Measurements from ENCODE around the gene ESYT3.

The ESYT3 gene, protein sequence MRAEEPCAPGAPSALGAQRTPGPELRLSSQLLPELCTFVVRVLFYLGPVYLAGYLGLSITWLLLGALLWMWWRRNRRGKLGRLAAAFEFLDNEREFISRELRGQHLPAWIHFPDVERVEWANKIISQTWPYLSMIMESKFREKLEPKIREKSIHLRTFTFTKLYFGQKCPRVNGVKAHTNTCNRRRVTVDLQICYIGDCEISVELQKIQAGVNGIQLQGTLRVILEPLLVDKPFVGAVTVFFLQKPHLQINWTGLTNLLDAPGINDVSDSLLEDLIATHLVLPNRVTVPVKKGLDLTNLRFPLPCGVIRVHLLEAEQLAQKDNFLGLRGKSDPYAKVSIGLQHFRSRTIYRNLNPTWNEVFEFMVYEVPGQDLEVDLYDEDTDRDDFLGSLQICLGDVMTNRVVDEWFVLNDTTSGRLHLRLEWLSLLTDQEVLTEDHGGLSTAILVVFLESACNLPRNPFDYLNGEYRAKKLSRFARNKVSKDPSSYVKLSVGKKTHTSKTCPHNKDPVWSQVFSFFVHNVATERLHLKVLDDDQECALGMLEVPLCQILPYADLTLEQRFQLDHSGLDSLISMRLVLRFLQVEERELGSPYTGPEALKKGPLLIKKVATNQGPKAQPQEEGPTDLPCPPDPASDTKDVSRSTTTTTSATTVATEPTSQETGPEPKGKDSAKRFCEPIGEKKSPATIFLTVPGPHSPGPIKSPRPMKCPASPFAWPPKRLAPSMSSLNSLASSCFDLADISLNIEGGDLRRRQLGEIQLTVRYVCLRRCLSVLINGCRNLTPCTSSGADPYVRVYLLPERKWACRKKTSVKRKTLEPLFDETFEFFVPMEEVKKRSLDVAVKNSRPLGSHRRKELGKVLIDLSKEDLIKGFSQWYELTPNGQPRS

DNA sequence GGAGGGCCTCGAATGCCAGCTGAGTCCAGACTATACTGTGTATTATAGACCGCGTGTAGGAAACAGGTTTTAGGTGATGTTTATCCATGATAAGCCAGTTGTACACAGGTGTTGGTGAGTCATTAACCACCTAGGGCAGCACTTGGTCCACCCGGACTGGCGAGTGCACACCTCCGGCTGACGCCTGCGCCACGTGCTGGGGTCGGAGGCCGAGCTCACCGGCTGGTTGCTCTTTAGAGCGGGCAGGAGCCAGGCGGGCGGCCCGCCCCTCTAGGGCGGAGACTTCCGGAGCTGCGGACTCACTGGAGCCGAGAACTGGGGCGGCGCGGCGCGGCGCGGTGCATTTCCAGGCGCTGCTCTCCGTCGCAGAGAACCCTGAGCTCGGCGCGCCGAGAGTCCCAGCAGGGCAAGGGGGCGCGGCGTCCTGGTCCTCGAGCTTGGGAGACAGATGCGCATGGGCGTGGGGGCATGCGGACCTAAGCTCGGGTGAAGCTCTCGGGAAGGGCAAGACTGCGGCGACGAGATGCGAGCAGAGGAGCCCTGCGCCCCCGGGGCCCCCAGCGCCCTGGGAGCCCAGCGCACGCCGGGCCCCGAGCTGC, at the start of gene ESYT3:
Gene ESYT3 (plus strand): TSS at position 341 of the 599 bp plus-strand sequence. CDS start 183 bp downstream, at position 524.
- peak in 2 of 3 experiments; percentile 29 to 70 for DNase-seq (ENCODE audit: low read depth in 3 of 3)

DNA sequence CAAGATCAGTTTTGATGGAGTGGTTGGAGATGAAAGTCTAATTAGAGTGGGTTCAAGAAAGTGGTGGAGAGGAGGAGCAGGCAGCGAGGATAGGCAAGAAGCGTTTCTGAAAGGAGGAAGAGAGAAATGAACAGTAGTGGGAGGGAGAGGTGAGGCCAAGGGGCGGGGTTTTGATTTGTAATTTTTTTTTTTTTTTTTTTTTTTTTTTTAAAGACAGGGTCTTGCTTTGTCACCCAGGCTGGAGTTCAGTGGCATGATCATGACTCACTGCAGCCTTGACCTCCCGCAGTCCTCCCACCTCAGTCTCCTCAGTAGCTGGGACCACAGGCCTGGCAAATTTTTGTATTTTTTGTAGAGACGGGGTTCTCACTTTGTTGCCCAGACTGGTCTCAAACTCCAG, 49.4 kb upstream of the ESYT3 start:
- DNase-seq (ENCODE audit: low read depth in 3 of 3), result no peak

DNA sequence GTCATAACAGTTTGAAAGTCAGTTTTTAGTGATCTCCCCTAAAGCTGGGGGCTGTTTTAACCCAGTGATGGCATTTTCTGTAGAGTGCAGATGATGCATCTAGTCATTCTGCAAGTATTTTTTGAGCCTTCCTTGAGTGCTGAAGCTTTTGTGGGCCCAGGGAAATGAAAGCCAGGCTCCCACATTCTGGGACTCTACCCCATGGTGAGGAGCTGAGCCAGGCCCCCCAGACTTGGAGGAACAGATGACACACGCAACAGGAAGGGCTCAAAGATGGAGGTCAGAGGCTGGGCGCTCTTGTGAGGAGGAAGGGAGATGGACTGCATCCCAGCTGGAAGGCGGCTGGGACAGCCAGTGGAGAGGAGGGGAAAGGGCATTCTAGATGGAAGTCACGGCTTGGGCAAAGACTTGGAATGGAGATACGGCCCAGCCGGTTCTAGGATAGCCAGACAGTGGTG, 45.2 kb upstream of the ESYT3 start:
- no peak for DNase-seq (ENCODE audit: low read depth in 3 of 3)

DNA sequence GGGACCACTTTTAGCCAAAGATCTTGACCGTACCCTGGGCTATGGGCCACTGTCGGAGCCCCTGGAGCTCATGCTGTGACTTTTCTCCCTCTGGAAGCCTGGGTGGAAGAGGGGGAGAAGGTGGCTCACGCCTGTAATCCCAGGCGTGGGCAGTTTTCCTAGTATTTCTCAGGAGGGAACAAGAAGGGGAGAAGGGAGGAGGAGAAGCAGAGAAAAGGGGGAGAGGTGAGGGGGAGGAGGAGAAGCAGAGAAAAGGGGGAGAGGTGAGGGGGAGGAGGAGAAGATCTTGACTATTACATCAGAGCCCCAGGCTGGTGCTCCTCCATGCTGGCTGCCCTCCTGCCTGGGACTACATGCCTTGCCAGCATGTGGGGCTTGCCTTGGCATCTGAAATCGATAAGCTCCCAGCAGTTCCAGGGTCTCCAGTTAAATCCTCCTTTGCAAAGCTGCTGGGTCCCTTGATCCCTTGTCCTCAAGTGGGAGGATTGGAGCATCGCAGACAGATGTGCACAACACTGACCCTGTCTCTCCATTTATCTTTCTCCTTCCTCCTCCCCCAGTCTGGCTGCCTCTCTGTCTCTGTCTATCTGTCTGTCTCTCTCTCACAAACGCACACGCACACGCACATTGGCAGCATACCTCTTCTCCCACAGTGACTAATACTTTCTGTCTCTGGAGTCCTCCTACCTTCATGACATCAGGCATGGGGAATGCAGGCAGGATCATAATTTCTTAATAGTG, 44.4 kb upstream of the ESYT3 start:
- no peak for DNase-seq (ENCODE audit: low read depth in 3 of 3)

DNA sequence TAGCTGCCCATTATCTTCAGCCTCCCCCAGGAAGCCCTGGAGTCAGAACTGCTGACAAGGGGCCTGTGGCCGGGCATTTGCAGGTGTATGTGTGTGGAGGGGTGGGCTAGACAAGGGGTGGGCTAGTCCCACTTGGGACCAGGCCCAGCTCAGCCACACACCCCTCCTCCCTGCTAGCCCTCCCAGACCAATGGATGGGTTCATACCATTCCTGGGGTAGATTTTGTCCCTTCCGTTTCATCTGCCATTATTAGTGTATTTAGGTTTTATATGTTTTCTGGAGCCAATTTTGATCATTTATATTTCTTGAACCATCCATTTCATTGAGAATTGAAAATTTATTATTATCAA, 43.9 kb upstream of the ESYT3 start:
- no peak for DNase-seq (ENCODE audit: low read depth in 3 of 3)

DNA sequence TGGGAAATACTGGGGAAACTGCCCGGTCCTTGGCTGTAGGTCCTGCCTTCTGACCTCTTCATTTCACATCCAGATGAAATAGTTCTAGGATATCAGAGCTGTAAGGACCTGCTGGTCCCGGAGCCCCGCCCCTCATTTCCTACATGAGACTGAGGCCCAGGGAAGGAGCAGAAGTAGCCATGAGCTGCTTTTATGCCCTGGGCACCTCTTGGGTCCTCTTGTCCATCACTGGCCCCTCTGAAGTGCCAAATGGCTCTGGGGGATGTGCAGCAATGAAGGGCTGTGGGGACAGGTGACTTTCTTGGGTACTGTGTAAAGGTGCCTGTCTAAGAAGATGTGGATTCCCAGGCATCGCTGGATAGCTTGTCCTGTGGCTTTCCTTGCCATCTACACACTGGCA, 40.3 kb upstream of the ESYT3 start:
- no peak for DNase-seq (ENCODE audit: low read depth in 3 of 3)

DNA sequence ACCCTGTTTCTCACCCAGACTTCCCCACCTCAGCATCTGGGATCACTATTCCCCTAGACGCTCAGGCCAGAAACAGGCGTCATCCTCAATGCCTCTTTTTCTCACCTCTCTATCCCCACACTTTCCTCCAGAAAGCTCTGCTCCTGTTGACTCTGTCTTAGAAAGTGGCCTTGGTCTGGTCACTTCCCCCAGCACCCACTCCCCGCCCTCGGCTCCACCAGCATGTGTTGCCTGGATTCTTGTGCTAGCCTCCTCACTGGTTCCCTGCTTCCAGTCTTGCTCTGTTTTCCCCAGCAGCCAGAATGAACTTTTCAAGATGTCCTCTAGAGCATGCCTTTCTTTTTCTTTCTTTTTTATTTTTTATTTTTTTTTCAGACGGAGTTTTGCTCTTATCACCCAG, 39.7 kb upstream of the ESYT3 start:
- DNase-seq (ENCODE audit: low read depth in 3 of 3), result no peak

DNA sequence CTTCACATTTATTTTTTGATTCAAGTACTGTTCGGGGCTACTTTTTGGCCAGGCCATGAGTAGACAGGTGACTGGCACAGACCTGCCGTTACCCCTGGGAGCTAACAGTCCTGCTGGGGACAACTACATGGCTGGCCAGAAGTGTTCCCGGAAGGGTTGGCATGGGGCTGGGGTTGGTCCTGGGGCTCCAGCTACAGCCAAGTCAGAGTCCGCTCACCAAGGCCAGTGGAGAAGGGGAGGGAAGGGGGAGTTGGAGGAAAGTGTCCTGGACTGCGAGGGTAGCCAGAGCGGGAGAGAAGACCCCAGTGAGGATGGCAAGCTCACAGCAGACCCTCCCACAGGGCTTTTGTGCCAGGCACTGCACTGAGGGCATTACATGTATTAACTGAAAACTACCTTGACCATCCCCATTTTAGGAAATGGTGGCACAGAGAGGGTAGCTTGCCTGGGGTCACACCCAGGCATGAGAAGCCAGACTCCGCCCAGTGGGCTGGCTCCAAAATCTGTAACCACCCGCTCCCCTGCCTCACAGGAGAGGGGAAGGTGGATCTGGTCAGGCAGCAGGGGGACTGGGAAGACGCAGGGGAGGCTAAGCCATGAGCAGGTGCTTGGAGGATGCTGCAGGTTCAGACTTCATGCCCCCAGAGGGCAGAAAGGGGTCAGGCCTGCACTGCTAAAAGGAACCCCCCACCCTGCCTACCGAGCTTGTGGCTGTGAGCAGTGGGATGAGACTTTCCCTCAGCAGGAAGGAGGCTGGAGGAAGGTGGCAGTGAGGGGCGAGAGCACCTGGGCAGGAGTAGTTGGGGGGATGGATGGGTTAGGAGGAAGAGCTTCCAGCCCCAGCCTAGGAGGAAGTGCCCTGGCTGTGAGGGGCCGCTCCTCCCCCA, 38.3 kb upstream of the ESYT3 start:
- no peak for DNase-seq (ENCODE audit: low read depth in 3 of 3)

DNA sequence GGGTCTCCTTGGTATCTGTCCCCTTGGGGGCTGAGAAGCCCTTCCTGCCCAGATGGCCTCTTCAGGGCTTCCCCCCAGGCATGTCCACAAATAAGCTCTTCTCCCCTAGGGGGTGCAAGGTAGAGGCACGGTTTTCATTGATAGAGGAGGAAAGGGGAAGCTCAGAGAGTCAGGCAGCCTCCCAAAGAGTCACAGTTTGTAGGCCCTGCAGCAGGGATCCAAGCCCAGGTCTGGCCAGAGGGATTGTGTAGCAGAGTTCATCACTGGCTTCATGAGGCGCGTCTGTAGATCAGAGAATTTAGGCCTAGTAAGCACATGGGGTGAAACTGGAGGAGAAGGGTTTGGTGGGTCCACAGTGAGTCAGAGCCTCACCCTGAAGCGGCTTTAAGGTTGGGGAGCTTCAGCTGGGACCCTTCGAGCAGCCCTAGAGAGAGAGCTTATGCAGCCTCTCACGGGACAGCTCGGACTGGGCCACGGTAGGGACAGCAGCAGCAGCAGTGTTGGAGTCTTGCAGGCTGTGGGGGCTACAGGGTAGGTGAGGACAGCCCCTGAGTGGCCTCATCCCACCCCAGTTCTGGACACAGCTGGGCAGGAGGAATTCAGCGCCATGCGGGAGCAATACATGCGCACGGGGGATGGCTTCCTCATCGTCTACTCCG, 37.5 kb upstream of the ESYT3 start:
- DNase-seq (ENCODE audit: low read depth in 3 of 3), result no peak

DNA sequence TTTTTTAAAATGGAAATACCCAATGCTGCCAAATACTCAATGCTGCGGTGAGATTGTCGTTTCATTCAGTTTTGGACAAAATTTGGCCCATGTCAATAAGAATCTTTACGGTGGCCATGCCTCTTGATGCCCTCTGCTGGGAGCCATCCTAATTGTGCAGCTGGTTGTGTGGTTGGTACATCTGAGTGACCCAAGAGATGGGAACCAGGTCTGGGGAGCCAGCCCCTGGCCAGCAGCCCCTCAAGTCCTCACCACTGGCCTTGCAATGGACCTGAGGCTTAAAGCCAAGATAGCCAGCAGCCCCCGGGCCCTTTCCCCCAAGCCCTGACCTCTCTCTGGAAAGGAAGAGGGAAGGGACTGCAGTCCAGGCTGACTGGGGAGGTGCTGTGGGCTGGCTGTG, 36.4 kb upstream of the ESYT3 start:
- DNase-seq (ENCODE audit: low read depth in 3 of 3), result no peak

DNA sequence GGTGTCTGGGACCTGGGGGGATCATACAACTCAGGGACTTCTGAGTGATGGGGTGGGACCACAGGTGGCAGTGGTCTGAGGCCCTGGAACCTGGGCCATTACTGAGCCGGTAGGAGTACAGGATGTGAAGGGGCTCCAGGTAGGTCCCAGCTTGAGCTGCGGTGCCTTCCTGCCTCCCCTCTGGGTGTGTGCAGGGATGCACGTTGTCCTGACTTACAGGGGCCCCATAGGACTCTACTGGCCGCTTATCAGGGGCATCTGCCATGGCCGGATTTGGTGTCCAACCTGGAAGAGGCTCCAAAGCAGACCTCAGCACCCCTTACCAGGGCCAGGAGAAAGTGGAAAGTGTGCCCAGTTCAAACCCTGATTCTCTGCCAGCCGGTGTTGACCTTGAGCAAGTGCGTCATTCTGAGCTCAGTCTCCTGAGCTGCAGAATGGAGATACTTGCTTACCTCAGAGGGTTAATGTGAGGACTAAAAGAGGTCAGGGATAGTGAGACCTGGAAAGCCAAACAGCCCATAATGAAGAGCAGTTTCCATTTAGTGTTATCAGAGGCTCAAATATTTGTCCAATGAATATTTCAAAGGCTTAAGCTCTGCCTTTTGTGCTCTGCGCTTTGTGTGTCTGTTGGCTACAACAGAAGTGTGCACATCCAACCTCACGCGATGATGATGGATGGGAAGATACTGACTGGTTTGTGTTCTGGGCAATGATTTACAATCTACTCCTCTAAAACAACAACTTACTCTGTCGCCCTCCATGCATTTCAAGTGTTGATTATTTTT, 35.4 kb upstream of the ESYT3 start:
- no peak for DNase-seq (ENCODE audit: low read depth in 3 of 3)

DNA sequence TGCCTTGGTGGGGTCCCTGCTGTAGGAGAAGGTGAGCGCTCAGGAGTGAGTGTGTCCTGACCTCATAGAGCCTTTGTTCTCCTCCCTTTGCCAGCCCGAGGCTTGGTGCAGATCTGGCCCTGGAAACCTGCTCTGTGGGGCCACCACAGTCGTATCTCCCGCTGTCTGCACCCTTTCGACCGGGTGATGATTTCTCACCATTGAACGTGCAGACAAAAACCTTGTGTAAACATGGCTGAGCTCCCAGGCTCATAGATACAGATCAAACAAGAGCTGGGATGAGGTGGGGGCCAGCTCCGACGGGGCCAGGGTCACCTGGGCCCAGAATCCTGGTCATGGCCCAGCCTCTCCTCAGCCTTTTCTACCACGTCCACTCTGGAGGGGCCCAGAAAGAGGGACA, 34.6 kb upstream of the ESYT3 start:
- no peak for DNase-seq (ENCODE audit: low read depth in 3 of 3)

DNA sequence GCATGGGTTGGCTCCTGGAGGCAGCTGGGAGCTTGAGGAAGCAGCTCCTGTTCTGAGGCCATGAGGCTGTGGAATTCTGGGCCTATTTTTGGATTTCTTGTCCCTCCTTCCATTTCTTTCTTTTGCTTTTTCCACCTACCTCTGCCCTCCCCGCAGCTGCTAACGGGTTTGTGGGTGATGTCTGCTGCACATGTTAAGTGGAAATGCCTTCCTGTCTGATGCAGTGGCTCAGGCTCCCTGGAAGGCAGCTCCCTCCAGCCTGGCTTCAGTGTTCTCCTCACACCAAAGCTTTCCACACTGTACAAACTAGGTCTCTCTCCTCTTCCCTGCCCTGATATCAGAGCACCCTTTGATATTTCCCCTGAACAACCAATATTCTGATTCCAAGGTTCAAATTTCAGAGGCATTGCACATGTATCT, 33.8 kb upstream of the ESYT3 start:
- no peak for DNase-seq (ENCODE audit: low read depth in 3 of 3)

DNA sequence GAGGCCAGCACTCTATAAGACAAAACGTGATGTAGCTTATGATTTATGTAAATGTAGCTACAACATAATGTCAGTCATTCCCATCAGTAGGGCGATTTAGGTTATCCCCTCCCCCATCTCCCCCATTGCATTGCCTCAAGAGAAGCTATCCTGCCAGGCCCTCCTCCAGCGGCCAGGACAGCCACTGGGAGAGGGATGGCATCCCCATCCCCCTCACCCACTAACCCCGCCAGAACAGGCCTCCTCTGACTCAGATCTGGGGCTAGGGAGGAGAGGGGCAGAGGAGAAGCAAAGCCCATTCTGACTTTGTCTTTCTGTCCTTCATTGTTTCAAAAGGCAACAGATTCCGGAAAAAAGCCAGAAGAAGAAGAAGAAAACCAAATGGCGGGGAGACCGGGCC, 32.6 kb upstream of the ESYT3 start:
- no peak for DNase-seq (ENCODE audit: low read depth in 3 of 3)

DNA sequence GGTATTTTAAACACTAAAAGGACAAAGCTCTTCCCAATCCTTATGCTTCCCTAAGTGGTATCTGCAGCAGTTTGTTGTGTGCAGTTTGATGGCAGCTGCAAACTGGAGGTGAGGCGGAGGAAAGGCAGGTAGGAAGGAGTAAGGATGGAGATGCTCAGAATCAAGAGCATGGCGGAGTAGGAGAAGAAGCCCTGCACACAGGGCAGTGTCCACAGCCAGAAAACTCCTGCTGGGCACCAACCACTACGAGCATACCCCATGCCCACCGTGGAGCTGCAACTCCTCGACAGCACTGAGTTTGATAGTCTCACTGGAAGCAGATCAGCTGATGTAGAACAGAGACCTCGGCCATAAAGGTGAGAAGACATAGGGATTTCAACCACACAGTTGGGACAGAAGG, 30.3 kb upstream of the ESYT3 start:
- no peak for DNase-seq (ENCODE audit: low read depth in 3 of 3)

DNA sequence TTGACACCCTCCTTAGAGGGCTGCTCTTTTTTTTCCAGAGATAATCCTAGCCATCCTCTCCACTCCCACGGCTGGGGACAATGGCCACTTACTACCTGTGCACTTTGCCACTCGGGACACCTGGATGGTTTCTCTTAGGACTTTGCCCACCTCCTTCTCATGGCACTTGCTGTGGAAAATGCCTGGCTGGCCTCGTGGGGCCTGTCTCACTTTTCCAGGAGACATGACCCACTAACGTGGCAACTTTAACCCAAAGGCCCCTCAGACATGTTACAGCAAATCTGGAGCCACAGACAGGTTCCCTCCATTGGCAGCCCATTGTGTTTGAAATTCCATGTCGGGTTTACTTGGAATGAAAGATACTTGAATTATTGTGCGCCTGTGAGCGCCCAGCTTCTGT, 29.4 kb upstream of the ESYT3 start:
- DNase-seq (ENCODE audit: low read depth in 3 of 3), result no peak

DNA sequence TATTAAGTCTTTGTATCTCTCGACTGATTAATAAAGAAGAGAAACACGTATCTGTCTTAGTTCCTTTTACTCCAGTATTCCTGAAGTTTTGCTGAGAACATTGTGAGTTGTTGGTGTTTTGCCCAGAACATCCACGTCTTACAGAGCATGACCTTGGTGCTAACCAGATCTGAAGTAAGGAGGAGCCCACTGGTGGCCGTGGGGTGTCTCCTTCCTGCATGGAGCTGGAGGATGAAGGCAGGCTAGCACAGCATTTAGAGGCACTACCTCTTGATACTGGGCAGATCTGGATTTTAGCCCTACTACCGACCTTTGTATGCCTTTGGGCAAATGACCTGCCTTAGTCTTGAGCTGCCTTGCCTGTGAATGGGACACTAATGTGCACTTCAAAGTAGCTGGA, 28.9 kb upstream of the ESYT3 start:
- no peak for DNase-seq (ENCODE audit: low read depth in 3 of 3)

DNA sequence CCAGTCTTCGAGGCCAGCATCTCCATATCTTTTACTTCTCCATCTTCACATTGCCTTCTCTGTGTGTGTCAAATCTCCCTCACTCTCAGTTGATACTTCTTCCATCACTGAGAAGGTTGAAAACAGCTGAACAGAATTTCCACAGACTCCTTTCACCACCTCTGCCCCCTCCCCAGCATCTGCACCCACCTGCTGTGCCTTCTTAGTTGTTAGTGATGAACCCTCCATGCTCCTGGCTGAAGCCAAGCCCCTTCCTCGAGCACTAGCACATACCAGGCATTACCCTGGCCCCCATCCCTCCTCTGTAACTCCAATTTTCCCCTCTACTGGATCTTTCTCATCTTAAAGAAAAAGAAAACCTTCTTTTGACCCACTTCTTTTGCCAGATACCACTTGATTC, 27.8 kb upstream of the ESYT3 start:
- DNase-seq (ENCODE audit: low read depth in 3 of 3), result no peak

DNA sequence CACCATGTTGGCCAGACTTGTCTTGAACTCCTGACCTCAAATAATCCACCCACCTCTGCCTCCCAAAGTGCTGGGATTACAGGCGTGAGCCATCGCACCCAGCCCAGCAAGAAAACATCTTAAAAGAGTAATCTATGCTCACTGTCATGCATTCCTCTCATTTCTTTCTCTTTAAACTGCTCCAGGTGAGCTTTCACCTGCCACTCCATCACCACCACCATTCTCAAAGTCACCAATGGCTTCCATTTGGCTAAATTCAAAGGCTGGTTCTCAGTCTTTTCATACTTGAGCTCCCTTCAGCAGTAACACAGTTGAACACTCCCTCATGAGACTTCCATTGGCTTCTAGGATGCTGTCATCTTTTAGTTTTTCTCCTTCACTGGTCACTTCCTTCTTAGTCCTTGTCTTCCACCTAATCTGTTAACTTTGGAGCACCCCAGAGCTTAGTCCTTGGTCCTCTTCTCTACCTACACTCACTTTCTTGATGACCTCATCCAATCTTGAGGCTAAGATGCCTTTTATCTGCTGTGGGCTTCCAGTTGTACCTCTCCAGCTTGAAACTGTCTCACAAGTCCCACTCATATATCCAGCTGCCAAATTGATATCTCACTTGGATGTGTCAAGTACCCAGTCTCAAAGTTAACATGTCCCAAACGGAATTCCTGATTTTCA, 27.0 kb upstream of the ESYT3 start:
- no peak for DNase-seq (ENCODE audit: low read depth in 3 of 3)
